Stimulated activated CD4-positive, alpha-beta T cell treated with anti-CD3 and anti-CD28 coated beads, Interleukin-1b, Interleukin-23, amount 100 ng/mL, for 4 hours (primary cell): ENCODE measurements around the gene NSA2.
"Not testable (repeated sequence)": the region's sequence is repeated elsewhere in the genome, so short reads cannot be mapped to it uniquely, and the experiment has no call there.

Source experiments
- DNase-seq, 2 donors: peaks; one replicate each; pipeline ENCODE4 v3.0.0-alpha.2; 2020; ENCODE audit warnings: low read depth in 2 of 2

The NSA2 gene

DNA sequence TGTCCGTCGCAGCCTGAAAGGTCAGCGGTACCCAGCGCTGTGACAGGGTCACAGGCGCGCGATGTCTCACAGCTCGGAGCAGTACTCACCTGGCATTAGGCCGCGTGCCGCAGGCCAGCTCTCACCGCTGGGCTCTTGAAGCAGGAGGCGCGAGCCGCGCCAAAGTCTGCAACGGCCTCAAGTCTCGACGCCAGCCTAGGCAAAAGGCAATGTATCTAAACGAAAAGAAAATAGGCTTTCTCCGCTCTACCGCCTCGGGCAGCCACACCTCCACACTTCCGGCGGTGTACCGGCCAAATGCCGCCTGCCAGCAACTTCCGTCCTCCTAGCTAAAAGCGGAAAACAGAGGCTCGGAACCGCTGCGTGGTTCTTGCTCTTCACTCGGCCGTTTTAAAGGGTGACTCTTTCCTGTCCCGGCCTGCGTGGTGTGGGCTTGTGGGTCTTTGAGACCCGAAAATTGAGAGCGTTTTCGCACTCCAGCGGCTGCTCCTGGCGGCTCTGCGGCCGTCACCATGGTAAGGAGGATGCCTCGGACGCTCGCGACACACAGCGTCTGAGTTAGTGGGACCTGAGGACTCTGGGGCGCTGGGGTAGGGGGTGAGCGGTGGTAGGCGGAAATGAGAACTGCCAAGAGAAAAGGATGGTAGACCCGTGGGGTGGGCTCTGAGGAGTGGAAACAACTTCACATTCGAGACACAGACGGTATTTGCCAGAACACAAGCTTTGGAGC lies at the start of gene NSA2, which contains the start of gene GFM2:
TSS of gene NSA2 (plus strand) at position 401 of the 730 bp plus-strand sequence. CDS start at position 513, 112 bp downstream.
TSS of gene GFM2 (minus strand) at position 269 of the 730 bp plus-strand sequence. CDS start 3,375 bp downstream, outside the sequence.
- peak; percentile 85 for DNase-seq

DNA sequence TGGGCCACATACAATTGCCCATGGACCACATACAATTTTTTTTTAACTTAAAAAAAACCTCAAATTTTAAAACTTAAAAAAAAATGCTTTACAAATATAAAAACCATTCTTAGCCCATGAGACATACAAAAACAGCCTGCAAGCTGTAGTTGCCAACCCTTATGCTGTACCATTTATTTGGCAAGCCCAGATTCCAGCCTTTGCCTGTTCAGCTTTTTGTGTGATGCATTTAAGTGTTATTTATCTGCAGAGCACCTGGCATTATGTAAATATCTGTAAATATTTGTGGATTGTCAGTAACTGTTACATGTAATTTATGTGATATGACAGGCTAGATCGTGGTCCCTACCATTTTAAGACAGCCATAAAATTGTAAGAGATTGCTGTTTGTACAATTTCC lies 49.5 kb upstream of the NSA2 start:
- DNase-seq, result no peak

DNA sequence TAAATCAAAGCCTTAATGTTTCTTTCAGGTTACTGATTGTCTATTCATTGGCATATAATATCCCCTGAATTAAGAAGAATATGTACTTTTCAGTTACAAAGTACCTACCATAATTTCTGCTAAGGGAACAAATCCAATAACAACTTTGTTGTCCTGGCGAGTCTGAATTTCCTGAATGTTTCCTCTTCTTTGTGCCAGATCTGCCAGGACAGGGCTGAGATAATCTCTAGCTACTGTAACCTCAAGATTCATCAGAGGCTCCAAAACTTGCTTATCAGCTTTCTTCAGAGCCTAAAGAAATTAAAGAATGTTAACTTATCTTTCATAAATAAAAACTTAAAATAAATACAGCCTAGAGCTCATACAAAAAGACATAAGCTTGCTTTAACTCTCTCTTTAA lies 44.8 kb upstream of the NSA2 start:
- no peak for DNase-seq

DNA sequence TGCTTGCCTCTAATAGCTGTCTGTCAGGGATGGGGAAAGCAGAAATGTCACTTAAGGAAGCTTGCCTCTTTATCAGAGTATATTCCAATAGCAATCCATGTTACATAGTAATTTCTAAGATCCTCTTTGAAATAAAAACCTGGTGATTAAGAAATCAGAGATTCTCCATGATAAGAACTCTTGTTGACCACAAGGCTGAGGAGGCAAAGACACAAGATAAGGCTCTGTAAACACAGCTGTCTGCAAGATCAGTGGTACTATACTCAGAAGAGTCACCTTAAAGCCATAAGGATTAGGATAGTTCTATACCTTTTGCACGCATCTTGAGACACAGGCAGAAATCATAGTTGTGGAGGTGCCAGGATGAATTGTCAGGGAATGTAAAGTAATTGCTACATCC lies 41.7 kb upstream of the NSA2 start:
- DNase-seq, result no peak

DNA sequence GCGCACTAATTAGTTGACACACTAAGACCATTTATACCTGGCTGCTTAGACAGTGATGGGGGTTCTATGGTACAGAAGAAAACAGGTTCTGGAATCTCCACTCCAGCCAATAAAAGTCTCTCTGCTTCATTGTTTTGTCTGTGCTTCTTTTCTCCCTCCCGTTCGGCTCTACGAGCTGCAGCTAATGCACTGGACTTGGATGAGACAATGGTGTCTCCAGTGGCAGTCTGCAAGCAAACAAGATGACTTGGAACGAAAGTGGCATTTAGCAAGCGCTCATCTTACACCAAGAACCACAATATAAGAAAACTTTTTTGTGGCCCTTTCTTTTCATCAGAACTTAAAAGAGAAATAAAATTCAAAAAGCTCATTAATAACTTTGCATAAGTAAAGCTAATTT lies 30.3 kb upstream of the NSA2 start:
- DNase-seq, result no peak

DNA sequence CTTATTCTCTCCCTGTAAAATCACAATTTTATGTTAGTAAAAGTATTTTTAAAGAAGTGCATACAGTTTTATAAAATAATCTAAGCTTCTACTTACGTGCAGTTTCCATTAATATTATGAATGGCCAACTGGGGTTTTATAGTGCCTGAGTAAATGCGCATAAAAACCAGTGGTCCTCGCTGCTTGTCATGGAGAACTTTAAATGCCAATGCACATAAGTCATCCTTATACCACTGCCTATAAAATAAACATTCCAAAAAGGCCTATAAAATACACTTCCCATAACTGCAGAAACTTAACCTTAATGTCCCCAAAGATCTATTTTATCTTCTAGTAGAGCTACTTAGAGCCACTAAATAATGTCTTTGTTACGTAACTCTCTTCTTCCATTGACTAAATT lies 28.6 kb upstream of the NSA2 start:
- no peak for DNase-seq

DNA sequence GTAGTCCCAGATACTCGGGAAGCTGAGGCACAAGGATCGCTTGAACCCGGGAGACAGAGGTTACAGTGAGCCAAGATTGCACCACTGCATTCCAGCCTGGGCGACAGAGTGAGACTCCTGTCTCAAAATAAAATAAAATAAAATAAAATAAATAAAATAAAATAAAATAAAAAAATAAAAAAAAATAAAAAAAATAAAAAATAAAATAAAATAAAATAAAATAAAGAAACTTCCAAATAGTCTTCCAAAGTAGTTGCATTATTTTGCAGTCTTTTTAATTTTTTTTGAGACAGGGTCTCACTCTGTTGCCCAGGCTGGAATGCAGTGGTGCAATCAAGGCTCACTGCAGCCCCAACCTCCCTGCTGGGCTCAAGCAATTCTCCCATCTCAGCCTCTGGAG lies 18.3 kb upstream of the NSA2 start:
- DNase-seq, result not testable (repeated sequence)

DNA sequence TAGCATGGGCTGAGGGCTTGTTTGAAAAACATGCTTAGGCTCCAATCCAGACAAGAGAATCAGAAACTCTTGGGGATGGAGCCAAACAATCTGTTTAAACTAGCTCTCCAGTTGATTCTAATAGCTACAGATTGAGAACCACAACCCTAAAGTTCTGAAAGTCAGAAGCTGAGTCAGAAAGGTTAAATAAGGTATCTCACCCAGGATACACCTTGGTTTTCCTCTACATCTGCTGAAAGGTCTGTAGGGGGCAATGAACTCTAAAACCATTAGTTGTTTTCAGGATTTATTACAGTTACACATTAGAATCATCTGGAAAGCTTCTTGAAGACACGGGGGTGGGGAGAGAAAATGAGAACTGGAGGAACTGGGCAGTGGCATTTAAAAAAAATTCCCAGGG lies 5.8 kb upstream of the NSA2 start:
- no peak for DNase-seq

DNA sequence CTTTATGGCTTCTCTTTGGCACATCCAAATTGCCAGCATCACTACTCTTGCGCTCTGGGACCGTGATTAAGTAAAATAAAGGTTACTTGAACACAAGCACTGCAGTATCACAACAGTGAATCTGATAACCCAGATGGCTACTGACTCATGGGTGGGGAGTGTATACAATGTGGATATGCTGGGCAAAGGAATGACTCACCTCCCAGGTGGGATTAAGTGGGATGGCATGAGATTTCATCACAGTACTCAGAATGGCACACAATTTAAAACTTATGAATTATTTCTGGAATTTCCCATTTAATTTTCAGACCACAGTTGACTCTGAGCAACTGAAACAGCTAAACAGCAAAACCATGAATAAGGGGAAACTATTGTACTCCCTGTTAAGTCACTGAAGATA lies 4.5 kb upstream of the NSA2 start:
- DNase-seq, result no peak

DNA sequence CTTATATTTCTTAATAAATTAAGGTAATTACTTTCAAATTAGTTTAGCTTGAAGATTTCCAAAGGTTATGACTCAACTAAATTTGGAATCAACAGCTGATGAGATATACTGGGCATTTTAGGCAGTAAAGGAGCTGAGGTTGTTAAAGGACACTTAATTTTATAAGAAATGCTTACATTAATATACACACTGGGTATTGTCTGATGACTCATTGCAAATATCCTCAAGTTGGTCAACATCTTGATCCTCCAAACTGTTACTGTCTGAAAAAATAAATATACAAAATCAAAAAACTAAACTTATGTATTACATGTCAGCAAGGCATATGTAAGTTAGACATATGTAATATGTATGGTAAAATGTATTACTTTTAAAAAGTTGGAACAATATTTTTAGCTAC lies 3.5 kb upstream of the NSA2 start:
- DNase-seq, result no peak

DNA sequence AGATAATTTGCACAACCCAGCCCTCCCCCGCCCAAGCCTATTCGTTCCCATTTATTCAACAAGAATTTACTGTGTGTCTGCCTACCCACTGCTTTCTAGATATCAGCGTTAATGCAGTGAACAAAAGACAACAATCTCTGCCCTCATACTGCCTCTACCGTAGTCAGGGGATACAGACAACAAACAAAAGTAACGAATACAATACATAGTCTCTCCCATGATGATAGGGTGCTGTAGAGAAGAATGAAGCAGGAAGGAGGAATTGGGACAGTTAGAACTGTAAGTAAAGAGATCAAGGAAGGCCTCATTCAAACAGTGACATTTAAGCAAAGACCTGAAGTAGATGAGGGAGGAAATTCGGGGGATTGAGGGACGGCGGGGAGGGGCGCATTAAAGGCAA lies 1.8 kb upstream of the NSA2 start:
- DNase-seq, result no peak

DNA sequence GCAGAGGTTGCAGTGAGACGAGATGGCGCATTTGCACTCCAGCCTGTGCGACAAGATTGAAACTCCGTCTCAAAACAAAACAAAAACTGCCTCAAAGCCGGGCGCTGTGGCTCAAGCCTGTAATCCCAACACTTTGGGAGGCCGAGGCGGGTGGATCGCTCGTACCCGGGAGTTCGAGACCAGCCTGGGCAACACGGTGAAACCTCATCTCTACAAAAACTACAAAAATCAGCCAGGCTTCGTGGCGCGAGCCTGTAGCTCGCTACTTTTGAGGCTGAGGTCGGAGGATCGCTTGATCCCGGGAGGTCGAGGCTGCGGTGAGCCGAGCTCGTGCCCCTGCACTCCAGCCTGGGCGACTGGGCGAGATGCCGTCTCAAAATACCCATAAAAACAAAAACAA lies 1.1 kb upstream of the NSA2 start:
- DNase-seq, result no peak

DNA sequence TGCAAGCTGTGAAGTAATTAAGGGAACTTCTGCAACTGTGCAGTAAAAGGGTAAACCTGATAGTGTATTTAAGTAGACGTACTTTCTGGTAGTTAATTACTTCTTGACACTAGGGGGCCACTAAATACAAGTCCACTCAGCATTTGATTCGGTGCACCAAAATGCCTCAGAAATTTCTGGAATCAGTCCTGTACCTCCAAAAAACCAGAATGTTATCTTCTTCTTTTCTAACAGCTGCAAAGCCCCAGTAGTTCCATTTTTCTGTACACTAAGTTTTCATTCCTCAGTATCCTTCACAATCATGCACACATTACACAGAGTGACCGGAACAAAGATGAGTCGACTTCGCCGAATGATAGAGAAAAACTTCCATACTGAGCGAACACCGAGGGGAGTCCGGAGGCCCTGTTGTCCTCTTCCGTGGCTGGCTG lies 616 bp upstream of the NSA2 start:
- peak in 1 of 2 donors; percentile 10 for DNase-seq

DNA sequence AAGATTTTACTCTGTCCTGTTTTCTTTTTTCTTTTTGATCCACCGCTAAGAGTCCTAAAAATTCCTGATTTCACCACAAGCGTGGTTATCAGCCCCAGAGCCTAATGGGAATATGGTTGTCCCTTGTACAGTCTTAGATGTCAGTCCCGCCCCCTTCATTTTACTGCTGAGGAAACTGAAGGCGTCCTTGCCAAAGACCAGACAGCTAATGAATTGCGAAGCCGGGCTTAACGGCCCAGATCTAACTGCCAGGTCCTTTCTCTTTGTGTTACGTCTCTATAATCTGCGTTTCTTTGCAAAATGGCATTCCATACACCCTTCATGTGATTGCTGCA lies 497 bp downstream of the NSA2 start:
- DNase-seq, result no peak

DNA sequence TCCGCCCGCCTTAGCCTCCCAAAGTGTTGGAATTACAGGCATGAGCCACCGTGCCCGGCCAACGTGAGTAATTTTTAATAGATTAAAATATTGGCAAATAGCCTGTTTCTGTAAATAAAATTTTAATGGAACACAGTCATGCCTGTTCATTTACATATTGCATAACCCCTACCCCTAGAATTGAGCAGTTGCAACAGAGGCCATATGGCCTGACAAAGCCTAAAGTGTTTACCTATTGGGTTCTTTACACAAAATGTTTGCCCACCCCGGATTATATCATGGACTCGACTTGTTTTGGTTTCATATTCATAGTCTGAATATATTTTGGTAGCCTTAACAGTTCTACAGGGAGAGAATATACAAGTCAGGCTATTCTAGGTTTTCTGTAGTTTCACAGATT lies 5.3 kb downstream of the NSA2 start:
- no peak for DNase-seq

DNA sequence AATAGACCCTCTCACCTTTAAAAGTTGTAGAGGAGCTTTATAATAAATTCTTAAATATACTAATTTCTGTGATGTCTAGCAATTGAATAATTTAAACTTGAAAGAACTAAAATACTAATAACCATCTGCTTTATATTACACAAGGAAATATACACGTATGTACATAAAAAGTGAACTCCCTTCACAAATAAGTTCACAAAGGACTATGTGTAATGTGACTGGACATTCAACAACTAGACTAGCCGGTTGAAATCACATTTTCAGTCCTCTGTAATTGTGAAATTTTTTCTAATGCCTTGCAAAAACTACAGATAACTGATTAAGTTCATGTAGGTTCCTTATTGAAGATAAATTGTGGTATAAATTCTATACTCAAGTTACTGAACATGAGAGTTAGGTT lies 11.6 kb downstream of the NSA2 start:
- no peak for DNase-seq

DNA sequence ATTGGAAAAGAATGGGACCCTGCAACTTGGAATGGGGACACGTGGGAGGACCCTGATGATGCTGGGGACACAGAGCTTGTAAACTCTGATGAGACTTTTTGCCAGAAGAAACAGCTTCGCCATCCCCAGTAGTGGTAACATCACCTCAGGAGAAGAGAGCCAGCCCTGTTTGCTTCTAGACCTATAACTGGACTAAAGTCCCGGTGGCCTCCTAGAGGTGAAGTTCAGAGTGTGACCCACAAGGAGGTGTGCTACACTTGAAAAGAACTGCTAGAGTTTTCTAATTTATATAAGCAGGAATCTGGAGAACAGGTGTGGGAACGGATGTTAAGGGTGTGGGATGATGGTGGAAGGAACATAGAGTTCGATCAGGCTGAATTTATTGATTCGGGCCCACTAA lies 19.8 kb downstream of the NSA2 start:
- DNase-seq, result no peak

DNA sequence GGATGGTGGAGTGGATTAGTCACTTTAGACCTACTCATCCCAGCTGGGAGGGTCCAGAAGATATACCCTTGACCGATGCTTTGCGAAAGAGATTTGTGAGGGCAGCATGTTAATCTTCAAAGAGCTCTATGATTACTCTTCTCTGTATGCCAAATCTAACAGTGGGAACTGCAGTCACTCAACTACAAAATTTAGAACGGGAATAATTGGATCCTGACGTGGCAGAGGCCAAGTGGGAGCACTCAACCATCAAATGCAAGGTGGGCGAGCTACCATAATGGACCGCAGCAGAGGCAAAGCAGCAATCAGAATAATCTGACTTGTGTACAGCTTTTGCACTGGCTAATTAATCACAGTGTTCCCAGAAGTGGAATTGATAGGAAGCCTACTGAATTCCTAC lies 20.4 kb downstream of the NSA2 start:
- DNase-seq, result no peak

DNA sequence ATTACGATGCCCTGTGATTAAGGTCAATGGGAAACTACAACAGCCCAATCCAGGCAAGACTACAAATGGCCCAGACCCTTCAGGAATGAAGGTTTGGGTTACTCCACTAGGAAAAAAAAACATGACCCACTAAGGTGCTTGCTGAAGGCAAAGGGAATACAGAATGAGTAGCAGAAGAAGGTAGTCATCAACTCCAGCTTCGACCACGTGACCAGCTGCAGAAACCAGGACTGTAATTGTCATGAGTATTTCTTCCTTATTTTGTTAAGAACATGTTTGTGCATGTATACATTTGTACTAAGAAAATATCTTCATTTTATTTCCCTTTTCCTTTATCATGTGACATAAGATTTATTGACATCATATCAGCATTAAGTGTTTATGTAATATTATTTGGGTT lies 24.6 kb downstream of the NSA2 start:
- DNase-seq, result not testable (repeated sequence)

DNA sequence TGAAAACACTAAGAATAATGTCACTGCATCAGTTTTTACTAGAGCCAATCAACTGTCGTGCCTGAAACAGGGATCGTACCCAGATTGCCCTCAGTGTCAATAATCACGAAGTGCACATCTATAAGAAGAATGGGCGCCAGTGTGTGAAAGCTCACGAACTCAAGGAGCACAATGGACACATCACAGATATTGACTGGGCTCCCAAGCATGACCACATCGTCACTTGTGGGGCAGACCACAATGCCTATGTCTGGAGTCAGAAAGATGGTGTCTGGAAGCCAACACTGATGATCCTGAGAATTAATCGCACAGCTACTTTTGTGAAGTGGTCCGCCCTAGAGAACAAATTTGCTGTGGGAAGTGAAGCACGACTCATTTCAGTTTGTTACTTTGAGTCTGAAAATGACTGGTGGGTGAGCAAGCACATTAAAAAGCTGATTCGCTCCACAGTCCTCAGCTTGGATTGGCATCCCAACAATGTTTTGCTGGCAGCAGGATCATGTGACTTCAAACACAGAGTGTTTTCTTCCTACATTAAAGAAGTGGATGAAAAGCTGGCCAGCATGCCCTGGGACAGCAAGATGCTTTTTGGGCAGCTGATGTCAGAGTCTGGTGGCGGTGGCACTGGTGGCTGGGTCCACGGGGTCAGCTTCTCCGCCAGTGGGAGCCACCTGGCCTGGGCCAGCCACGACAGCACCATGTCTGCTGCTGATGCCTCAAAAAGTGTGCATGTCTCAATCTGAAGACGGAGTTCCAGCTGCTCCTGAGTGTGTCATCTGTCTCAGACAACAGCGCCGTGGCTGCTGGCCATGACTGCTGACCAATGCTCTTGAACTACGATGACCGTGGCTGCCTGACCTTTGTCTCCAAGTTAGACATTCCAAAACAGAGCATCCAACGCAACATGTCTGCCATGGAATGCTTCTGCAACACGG lies 32.2 kb downstream of the NSA2 start:
- DNase-seq, result no peak

DNA sequence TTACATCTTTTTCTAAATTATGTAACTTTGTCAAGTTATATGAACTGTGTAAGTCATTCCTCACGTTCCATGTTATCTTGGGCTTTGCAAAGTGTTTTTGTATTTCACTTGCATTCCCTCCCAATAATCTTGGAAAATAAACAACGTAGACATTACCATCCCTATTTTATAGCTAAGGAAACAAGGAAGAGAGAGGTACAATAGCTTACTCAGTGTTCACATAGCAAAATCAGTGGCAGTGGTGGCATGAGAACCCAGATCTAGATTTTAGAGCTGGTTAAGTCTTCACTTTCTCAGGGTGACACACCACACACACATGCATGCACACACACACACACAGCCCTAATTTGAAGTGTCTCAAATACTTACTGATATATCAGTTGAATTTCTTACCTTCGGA lies 34.1 kb downstream of the NSA2 start:
- no peak for DNase-seq

DNA sequence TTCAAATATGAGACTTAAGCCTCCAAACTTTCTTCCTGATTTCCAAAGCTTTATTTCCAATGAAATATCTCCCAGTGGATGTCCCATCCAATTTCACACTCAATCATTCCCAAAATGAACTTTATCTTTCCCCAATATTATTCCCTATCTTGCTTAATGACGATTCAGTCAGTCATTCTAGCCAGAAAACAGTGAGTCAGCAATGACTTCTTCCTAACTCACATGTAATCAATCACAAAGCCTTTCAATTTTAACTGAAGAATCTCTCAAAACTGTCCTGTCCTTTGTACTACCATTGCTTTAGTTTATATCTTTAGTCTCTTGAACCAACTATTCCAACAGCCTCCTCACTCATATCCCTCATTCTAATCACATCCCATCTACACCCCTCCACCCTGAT lies 34.9 kb downstream of the NSA2 start:
- no peak for DNase-seq

DNA sequence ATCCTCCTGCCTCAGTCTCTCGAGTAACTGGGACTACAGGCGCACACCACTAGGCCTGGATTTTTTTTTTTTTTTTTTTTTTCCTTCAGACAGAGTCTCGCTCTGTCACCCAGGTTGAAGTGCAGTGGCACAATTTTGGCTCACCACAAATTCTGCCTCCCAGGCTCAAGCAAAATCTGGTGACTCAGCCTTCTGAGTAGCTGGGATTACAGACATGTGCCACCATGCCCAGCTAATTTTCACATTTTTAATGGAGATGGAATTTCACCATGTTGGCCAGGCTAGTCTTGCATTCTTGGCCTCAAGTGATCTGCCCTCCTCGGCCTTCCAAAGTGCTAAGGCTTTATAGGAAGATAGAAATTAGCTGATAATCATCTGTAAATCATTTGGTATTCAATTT lies 43.9 kb downstream of the NSA2 start:
- no peak for DNase-seq
